Brain microvascular endothelial cell (primary cell): ENCODE measurements around the gene DUOX2.

ENCODE experiments used
- DNase-seq: peaks from one replicate; pipeline ENCODE4 v3.0.0-alpha.2; 2020
- H3K27ac ChIP-seq: fragments of 250-450 bp; sonication (Bioruptor Pico); 2 replicates; pipeline ENCODE4 v1.5.1; 2020; ENCODE audit warnings: mild to moderate bottlenecking, moderate library complexity
- H3K27me3 ChIP-seq: fragments of 250-450 bp; sonication (Bioruptor Pico); replicated peaks from 2 replicates; pipeline ENCODE4 v1.5.1; 2020; ENCODE audit warnings: mild to moderate bottlenecking
- H3K36me3 ChIP-seq: fragments of 250-450 bp; sonication (Bioruptor Pico); replicated peaks from 2 replicates; pipeline ENCODE4 v1.5.1; 2020; ENCODE audit warnings: mild to moderate bottlenecking
- H3K4me3 ChIP-seq: 2 replicates; pipeline ENCODE4 v1.5.1; 2011; ENCODE audit warnings: low read depth, mild to moderate bottlenecking, control low read depth, low read length, moderate library complexity
- in situ Hi-C: cut with HindIII; loops from 2 replicates; pipeline ENCODE4 v1.10.0; 2017; ENCODE audit warnings: low sequenced_read_pairs, low pct_ligation_motif_present
- TF ChIP-seq, protein P1 (sequence below): IDR thresholded peaks from 2 replicates; pipeline ENCODE4 v1.5.1; 2011; ENCODE audit warnings: low read depth, mild to moderate bottlenecking, moderate library complexity, low read length, control low read depth, inconsistent platforms; ENCODE audit errors: missing control alignments

Gene DUOX2

DNA sequence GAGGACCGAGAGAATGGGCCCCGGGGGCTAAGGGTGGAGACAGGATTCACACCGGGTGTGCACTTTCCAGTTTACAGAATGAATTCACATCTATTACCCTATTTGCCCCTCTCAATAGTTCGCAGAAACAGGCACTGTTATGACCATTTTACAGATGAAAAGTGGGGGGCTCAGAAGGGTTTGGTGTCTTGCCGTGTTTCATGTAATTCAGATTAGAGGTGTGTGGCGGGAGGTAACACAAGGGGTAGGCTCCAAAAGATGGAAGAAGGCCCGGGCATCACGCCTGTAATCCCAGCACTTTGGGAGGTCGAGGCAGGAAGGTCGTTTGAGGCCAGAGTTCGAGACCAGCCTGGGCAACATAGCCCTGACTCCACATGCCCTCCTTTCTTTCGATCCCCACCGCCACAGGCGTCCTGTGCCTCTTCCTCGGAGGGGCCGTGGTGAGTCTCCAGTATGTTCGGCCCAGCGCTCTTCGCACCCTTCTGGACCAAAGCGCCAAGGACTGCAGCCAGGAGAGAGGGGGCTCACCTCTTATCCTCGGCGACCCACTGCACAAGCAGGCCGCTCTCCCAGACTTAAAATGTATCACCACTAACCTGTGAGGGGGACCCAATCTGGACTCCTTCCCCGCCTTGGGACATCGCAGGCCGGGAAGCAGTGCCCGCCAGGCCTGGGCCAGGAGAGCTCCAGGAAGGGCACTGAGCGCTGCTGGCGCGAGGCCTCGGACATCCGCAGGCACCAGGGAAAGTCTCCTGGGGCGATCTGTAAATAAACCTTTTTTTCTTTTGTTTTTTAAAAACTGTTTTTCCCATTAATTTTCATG lies 3.5 kb upstream of the DUOX2 start:
- H3K27ac ChIP-seq, result no peak overlapping the region
- TF ChIP-seq, protein P1, sequence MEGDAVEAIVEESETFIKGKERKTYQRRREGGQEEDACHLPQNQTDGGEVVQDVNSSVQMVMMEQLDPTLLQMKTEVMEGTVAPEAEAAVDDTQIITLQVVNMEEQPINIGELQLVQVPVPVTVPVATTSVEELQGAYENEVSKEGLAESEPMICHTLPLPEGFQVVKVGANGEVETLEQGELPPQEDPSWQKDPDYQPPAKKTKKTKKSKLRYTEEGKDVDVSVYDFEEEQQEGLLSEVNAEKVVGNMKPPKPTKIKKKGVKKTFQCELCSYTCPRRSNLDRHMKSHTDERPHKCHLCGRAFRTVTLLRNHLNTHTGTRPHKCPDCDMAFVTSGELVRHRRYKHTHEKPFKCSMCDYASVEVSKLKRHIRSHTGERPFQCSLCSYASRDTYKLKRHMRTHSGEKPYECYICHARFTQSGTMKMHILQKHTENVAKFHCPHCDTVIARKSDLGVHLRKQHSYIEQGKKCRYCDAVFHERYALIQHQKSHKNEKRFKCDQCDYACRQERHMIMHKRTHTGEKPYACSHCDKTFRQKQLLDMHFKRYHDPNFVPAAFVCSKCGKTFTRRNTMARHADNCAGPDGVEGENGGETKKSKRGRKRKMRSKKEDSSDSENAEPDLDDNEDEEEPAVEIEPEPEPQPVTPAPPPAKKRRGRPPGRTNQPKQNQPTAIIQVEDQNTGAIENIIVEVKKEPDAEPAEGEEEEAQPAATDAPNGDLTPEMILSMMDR, result no peak
- peak overlapping the region; percentile 5 for H3K4me3 ChIP-seq
- no peak for DNase-seq
- peaks cover 51% of the 10 kb centered on the region for H3K27me3 ChIP-seq
- no peaks in the 10 kb centered on the region for H3K36me3 ChIP-seq
- in situ Hi-C loops, result no loop called here

DNA sequence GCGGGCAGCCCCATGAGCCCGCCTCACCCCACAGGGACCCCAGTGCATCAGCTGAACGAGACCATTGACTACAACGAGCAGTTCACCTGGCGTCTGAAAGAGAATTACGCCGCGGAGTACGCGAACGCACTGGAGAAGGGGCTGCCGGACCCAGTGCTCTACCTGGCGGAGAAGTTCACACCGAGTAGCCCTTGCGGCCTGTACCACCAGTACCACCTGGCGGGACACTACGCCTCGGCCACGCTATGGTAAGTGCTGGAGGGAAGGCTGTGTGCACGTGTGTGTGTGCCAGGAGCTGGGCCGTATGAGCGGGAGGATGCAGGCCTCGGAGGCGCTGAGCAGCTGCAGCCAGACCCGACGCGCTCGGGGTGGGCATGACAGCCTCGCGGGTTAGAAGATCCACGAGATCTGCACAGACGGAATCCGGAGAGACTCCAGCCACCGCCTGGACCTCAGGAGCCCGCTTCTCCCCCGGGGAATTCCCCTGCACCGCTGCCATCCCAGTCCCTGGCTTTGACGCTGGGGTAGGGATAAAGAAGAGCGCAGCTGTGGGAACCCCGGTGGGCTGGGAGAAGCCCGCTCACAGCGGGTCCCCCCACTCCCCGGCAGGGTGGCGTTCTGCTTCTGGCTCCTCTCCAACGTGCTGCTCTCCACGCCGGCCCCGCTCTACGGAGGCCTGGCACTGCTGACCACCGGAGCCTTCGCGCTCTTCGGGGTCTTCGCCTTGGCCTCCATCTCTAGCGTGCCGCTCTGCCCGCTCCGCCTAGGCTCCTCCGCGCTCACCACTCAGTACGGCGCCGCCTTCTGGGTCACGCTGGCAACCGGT lies 2.7 kb upstream of the DUOX2 start:
- Histone ChIP-seq H3K36me3 (no peaks in the 10 kb centered on the region), H3K27ac (no peak overlapping the region), H3K4me3 (no peak overlapping the region), H3K27me3 (peaks cover 58% of the 10 kb centered on the region)
- no peak for DNase-seq
- TF ChIP-seq, protein P1, result no peak
- in situ Hi-C loops, result no loop called here

DNA sequence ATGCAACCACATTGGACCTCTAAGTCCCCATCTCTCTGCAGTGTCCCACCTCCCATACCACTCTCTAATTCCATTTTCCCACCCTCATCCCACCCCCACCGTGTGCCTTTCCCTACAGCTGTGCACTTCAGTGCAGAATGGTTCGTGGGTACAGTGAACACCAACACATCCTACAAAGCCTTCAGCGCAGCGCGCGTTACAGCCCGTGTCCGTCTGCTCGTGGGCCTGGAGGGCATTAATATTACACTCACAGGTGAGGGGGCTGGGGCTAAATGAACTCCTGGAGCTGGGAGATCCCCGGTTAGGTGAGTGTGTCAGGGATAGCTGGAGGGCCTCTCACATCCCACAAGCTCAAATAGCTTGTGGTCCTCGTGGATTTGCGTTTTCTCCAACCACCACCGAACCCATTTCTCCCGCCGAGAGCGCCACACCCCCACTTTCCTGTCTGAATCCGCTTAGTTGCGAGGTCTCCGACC lies 2.1 kb upstream of the DUOX2 start:
- Histone ChIP-seq H3K36me3 (no peaks in the 10 kb centered on the region), H3K27me3 (peaks cover 63% of the 10 kb centered on the region), H3K27ac (no peak overlapping the region), H3K4me3 (no peak overlapping the region)
- no peak for DNase-seq
- in situ Hi-C loops, result no loop called here
- TF ChIP-seq, protein P1, result no peak

DNA sequence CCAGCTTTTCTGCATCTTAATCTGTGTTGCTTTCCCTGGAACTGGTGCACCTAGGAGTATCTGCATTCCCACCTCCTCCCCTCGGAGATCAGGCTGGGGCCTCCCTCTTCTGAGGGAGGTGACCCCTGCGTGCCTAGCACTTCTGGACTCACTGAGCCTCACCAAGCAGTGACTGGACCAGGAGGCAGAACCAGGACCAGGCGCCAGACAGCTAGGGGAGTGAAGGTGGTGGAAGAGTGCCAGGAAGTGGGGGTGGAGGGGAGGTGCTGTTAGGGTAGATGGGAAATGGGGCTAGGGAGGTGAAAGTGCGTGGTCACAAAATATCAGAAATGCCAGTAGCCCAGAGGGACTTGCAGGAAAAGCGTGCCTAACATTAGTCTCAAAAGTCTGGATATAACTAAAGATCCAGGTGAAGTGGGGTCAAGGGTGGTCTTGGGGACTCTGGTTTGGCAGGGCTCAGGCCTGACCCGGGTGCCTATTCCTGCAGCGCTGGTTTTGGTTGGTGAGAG lies 1.4 kb upstream of the DUOX2 start:
- in situ Hi-C loops, result no loop called here
- Histone ChIP-seq H3K4me3 (no peak overlapping the region), H3K36me3 (no peaks in the 10 kb centered on the region), H3K27me3 (peaks cover 64% of the 10 kb centered on the region), H3K27ac (no peak overlapping the region)
- TF ChIP-seq, protein P1, result no peak
- no peak for DNase-seq

DNA sequence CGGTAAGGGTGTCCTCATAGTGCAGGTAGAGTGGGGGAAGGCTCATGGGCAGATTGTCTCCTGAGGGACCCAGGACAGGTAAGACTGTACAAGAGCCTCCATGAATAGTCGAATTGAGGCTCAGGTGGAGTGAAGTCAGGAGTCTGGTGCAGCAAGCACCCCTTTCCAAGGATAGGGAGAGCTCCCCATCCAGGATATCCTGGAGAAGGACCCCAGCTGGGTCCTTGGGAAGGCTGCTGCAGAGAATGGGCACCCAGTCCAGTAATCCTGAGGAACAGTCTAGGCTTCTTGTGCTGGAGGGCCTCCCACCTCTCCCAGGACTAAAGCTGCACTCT lies 746 bp upstream of the DUOX2 start:
- peaks cover 71% of the 10 kb centered on the region for H3K27me3 ChIP-seq
- TF ChIP-seq, protein P1, result no peak
- no peak for DNase-seq
- in situ Hi-C loops, result no loop called here
- no peaks in the 10 kb centered on the region for H3K36me3 ChIP-seq
- no peak overlapping the region for H3K4me3 ChIP-seq
- no peak overlapping the region for H3K27ac ChIP-seq
